GM12878 (cell line): ENCODE results near the gene FAM227B. TPM values are rescaled to one million over a fixed set of nuclear protein-coding genes. Genes with fewer than 3 reads are reported as not detected.

Experiments
- ATAC-seq: fragments of 200-7000 bp; cut with Tn5 transposase; 3 replicates; pipeline ENCODE4 v1.9.1; 2020; ENCODE audit warnings: mild to moderate bottlenecking, moderate library complexity
- BruUV-seq: library from RNA; stranded (reverse); fragments of 400-500 nt; replicated peaks from 2 replicates; lab custom pipeline; 2021; lab: Mats Ljungman, UMichigan
- CTCF ChIA-PET: fragments of 300-600 bp; sonication (Branson Sonifier 250); formaldehyde crosslinking; extraction: SDS; loops from one replicate; lab custom pipeline; 2021; ENCODE audit warnings: inconsistent platforms; lab: Yijun Ruan, JAX
- POLR2A ChIA-PET: fragments of 350-600 bp; formaldehyde crosslinking; extraction: SDS; loops from one replicate; lab custom pipeline; 2021; ENCODE audit warnings: inconsistent platforms; lab: Charles Lee
- RAD21 ChIA-PET: fragments of 300-600 bp; sonication (Branson Sonifier 250); formaldehyde crosslinking; loops from one replicate; lab custom pipeline; 2023; ENCODE audit warnings: antibody characterized with exemption; ENCODE audit not compliant: unreplicated experiment; lab: Charles Lee
- SMC1A ChIA-PET: fragments of 300-600 bp; sonication (Branson Sonifier 250); formaldehyde crosslinking; loops from one replicate; lab custom pipeline; 2023; ENCODE audit not compliant: unreplicated experiment, uncharacterized antibody; lab: Charles Lee
- DNase-seq: peaks from one replicate; pipeline ENCODE4 v3.0.0-alpha.2; 2011; ENCODE audit warnings: low read depth, low spot score
- FAIRE-seq: peaks from 3 replicates; lab custom pipeline; 2011; peaks lifted over from hg19 to GRCh38; lab: Jason Lieb, UNC
- H2AFZ ChIP-seq: 2 replicates; pipeline ENCODE4 v1.6.0; 2011; ENCODE audit warnings: low read depth, low read length, control low read depth; ENCODE audit not compliant: control insufficient read depth
- H3K27ac ChIP-seq: 2 replicates; pipeline ENCODE4 v1.5.1; 2011; ENCODE audit warnings: control low read depth; ENCODE audit not compliant: control insufficient read depth, insufficient read depth
- H3K27me3 ChIP-seq, 2 experiments: replicated peaks in 1 of 2; 2 replicates each; pipeline versions ENCODE4 v1.6.0 to v1.6.1; 2011; ENCODE audit warnings: low read length in 1 of 2; ENCODE audit not compliant: control insufficient read depth in 2 of 2, insufficient read depth in 2 of 2
- H3K36me3 ChIP-seq, 2 experiments: 2 replicates each; pipeline ENCODE4 v1.5.1; 2011; ENCODE audit warnings: low read length in 1 of 2; ENCODE audit not compliant: control insufficient read depth in 2 of 2, insufficient read depth in 2 of 2
- H3K4me1 ChIP-seq: 2 replicates; pipeline ENCODE4 v1.6.1; 2011; ENCODE audit warnings: mild to moderate bottlenecking, low read length, moderate library complexity, mixed read lengths; ENCODE audit not compliant: control insufficient read depth, insufficient read depth
- H3K4me2 ChIP-seq: 2 replicates; pipeline ENCODE4 v1.6.0; 2011; ENCODE audit warnings: control low read depth; ENCODE audit not compliant: control insufficient read depth, insufficient read depth
- H3K4me3 ChIP-seq: fragments of 200-600 bp; sonication (generic); 2 replicates; pipeline ENCODE4 v1.5.1; 2016
- H3K79me2 ChIP-seq: 2 replicates; pipeline ENCODE4 v1.6.0; 2011; ENCODE audit warnings: low read length; ENCODE audit not compliant: control insufficient read depth, insufficient read depth
- H3K9ac ChIP-seq: 2 replicates; pipeline ENCODE4 v1.8.0; 2011; ENCODE audit warnings: low read length, control low read depth, mixed read lengths; ENCODE audit not compliant: control insufficient read depth, insufficient read depth
- H3K9me3 ChIP-seq: replicated peaks from 3 replicates; pipeline ENCODE4 v1.5.1; 2011; ENCODE audit warnings: mild to moderate bottlenecking, low read length; ENCODE audit not compliant: control insufficient read depth, insufficient read depth
- H4K20me1 ChIP-seq: 2 replicates; pipeline ENCODE4 v1.6.0; 2011; ENCODE audit not compliant: control insufficient read depth, insufficient read depth
- CHD4 ChIP-seq: fragments of 200-600 bp; sonication (generic); IDR thresholded peaks from 2 replicates; pipeline ENCODE4 v1.6.1; 2016; ENCODE audit warnings: mild to moderate bottlenecking
- GATAD2B ChIP-seq: fragments of 450-650 bp; conservative IDR thresholded peaks from 2 replicates; pipeline ENCODE4 v1.6.1; 2017; ENCODE audit warnings: low read depth, mild to moderate bottlenecking, moderate library complexity
- IRF4 ChIP-seq: IDR thresholded peaks from 2 replicates; pipeline ENCODE4 v1.6.1; 2011; ENCODE audit warnings: low read depth, low read length
- MTA3 ChIP-seq: IDR thresholded peaks from 2 replicates; pipeline ENCODE4 v1.6.1; 2012; ENCODE audit warnings: low read length, inconsistent platforms, borderline replicate concordance
- MYB ChIP-seq: fragments of 150-350 bp; IDR thresholded peaks from 2 replicates; pipeline ENCODE4 v1.6.1; 2014; ENCODE audit warnings: mild to moderate bottlenecking, low read depth, low read length, borderline replicate concordance
- NRF1 ChIP-seq: conservative IDR thresholded peaks from 2 replicates; pipeline ENCODE4 v1.6.1; 2011; ENCODE audit warnings: mild to moderate bottlenecking, low read depth, low read length, improper control_type of control experiment
- PML ChIP-seq: IDR thresholded peaks from 2 replicates; pipeline ENCODE4 v1.6.1; 2012; ENCODE audit warnings: low read length, inconsistent platforms
- RAD21 ChIP-seq: IDR thresholded peaks from 2 replicates; pipeline ENCODE4 v1.6.1; 2011; ENCODE audit warnings: mild to moderate bottlenecking, low read depth, low read length, moderate library complexity; ENCODE audit not compliant: insufficient read depth
- RCOR1 ChIP-seq: conservative IDR thresholded peaks from 2 replicates; pipeline ENCODE4 v1.6.1; 2012; ENCODE audit warnings: low read depth, low read length, improper control_type of control experiment
- RFX5 ChIP-seq: IDR thresholded peaks from 2 replicates; pipeline ENCODE4 v1.6.1; 2011; ENCODE audit warnings: low read depth, low read length, improper control_type of control experiment
- ZNF274 ChIP-seq: IDR thresholded peaks from one replicate; pipeline ENCODE4 v1.8.0; 2011; ENCODE audit not compliant: insufficient read length, insufficient read depth
- WGBS: methylation state at CpG from one replicate; pipeline ENCODE4 v1.1.6; 2016; ENCODE audit warnings: low lambda C conversion rate; ENCODE audit not compliant: insufficient replicate concordance, insufficient coverage; ENCODE audit errors: missing lambda C conversion rate; 5-methylcytosine and 5-hydroxymethylcytosine counted together
- in situ Hi-C: fragments of 300-500 bp; cut with MboI; formaldehyde crosslinking; loops from 9 replicates; pipeline ENCODE4 v1.14.3; 2018; ENCODE audit warnings: mixed read lengths
- intact Hi-C: fragments of 100-400 bp; cut with micrococcal nuclease; formaldehyde crosslinking; loops from one replicate; pipeline ENCODE4 v1.14.2; 2022; ENCODE audit not compliant: unreplicated experiment
- polyA plus RNA-seq, 11 experiments: library from polyadenylated mRNA; depleted of rRNA in 4 of 11; unstranded in 6 of 11; stranded (reverse) in 5 of 11; fragments of >200 nt; fragmentation: Nextera tagmentation in 4 of 11; fragmentation: Illumina TruSeq in 1 of 11; extraction: Ambion mirVana in 4 of 11; extraction: Trizol in 1 of 11; gene quantifications; 1 replicate in 1 of 11; 2 replicates in 10 of 11; pipeline versions ENCODE4 v1.2.1 to v1.2.3, GENCODE V29; 2011 to 2016; ENCODE audit warnings: inconsistent platforms in 2 of 11, missing spikeins in 2 of 11, low read depth in 1 of 11
- total RNA-seq, 4 experiments: library from RNA; depleted of rRNA in 3 of 4; stranded (reverse); fragments of >200 nt in 3 of 4; fragmentation: Illumina TruSeq in 1 of 4; extraction: Trizol in 1 of 4; gene quantifications; 2 replicates each; pipeline versions ENCODE4 v1.2.1 to v1.2.3, GENCODE V29; 2013 to 2021
- TF ChIP-seq, protein P1 (sequence below): fragments of 450-650 bp; IDR thresholded peaks from 2 replicates; pipeline ENCODE4 v1.6.1; 2018; ENCODE audit warnings: mild to moderate bottlenecking, low read depth, moderate library complexity; ENCODE audit not compliant: partially characterized antibody

The FAM227B gene
- total and polyA plus RNA-seq, 10 of the 15 experiments (the other 5 are each of a cell fraction or from before 2014, with no cell fraction given): 3.9 to 12.6 (median 6.9) TPM

GRCh38 chr15:49415638-49416037, 205.0 kb downstream of the FAM227B start:
- BruUV-seq: no TSS peak
- RAD21 ChIA-PET: no interaction called here
- Histone ChIP-seq H3K36me3 (no peaks in the 10 kb centered on the region), H3K9me3 (no peaks in the 10 kb centered on the region), H4K20me1 (no peaks in the 10 kb centered on the region), H3K4me2 (no peak overlapping the region), H3K27me3 (no peaks in the 10 kb centered on the region), H2AFZ (no peak overlapping the region), H3K27ac (no peak overlapping the region), H3K9ac (no peak overlapping the region), H3K4me1 (no peaks in the 10 kb centered on the region), H3K79me2 (no peaks in the 10 kb centered on the region), H3K4me3 (no peak overlapping the region)
- WGBS: 38% methylated on average over 1 of the region's 1 CpG
- FAIRE-seq: no peak
- in situ Hi-C loops: no loop called here
- POLR2A ChIA-PET: no interaction called here
- CTCF ChIA-PET: interaction anchor here (1.0 to 1.3 kb wide), 2 partner anchors 554 to 1058 kb away, joined by 3 to 4 read pairs; no protein-coding TSS in a partner anchor
- TF ChIP-seq RFX5 (no peak), NRF1 (no peak), GATAD2B (no peak), ZNF274 (no peak), PML (no peak), RAD21 (no peak), RCOR1 (no peak), MTA3 (no peak), IRF4 (no peak), MYB (no peak), CHD4 (no peak)
- TF ChIP-seq, protein P1, sequence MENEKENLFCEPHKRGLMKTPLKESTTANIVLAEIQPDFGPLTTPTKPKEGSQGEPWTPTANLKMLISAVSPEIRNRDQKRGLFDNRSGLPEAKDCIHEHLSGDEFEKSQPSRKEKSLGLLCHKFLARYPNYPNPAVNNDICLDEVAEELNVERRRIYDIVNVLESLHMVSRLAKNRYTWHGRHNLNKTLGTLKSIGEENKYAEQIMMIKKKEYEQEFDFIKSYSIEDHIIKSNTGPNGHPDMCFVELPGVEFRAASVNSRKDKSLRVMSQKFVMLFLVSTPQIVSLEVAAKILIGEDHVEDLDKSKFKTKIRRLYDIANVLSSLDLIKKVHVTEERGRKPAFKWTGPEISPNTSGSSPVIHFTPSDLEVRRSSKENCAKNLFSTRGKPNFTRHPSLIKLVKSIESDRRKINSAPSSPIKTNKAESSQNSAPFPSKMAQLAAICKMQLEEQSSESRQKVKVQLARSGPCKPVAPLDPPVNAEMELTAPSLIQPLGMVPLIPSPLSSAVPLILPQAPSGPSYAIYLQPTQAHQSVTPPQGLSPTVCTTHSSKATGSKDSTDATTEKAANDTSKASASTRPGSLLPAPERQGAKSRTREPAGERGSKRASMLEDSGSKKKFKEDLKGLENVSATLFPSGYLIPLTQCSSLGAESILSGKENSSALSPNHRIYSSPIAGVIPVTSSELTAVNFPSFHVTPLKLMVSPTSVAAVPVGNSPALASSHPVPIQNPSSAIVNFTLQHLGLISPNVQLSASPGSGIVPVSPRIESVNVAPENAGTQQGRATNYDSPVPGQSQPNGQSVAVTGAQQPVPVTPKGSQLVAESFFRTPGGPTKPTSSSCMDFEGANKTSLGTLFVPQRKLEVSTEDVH: no peak
- DNase-seq: no peak
- intact Hi-C loops: no loop called here
- SMC1A ChIA-PET: interaction anchor here (0.6 kb wide), 1 partner anchor 10 kb away, joined by 3 read pairs; no protein-coding TSS in a partner anchor
- ATAC-seq: no peak
